ELR (cell line): ENCODE data around the gene GATA3.

Experiments
- DNase-seq: peaks from one replicate; pipeline ENCODE4 v3.0.0-alpha.2; 2015; ENCODE audit warnings: low read depth

GATA3 gene

GRCh38 chr10:8037941-8038894 is 16.3 kb upstream of the GATA3 start:
- no peak for DNase-seq

DNA sequence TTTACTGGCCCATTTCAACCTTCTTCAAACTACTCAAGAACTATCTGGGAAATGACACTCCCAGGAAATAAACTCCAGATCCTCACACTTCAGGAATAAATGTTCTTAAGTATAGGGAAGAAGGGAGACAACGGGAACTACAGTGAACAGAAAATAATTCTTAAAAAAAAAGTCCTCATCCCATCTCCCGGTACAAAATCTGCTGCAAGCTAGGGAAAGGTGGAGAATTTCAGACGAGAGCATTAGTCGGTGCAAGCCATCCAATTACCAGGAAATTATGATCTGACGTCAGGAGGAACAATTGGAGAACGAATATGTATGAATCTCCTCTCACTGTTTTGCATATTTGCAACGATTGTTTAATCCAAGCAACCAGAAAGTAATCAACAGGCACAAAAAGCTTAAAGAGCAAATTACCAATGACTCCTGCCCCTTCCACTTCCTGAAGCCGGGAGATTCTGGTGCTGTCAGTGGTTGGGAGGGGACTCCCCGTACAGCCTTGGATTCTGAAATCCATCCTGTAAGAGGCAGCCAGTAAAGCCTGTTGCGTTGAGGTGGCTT is 15.1 kb upstream of the GATA3 start:
- DNase-seq, result no peak

DNA sequence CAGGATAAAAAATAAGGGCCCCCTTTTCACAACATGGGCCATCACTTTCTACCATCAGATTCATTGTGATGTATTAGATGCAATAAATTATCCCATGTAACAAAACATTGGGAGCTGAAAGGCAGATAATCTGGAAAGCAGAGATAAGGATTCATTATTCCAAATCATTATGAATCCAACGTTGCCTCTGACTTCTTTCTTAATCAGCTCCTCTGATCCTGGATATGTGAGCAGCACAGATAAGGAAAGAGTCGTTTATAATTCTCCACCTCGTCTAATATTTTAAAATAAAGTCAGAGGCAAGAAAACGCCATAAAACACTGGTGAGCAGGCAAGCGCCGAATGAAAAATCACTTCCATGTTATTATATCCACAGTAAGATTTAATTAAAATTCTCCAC is 13.8 kb upstream of the GATA3 start:
- no peak for DNase-seq

DNA sequence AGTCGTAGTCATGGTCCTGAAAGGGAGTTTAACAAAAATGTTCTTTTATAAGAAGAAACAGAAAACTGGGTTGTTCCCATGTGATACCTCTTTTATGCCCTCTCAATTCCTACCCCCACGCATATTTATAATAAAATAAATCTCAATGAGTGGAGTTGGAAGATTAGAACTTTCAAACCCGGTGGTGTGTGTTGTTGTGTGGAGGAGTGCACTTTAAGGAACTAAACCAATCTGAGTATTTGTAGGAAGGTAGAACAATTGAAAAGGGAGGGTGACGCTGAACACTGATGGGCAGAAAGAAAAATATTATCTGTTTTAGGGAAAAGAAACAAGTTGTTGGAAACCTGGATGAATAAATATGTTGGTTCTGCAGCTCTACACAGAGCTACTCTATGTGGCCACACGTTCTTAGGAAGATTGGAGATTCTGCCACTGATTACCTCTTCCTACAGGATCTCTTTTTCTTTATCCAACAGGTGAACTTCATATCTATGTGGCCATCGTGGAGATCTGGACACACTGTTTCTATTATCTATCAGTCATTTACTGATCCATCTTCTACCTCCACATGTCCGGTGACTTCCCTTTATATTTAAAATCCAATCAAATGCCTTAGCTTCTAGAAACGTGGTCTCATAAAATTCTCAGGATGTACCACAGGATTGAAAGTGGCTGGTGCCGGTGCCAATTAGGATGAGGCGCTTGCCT is 13.1 kb upstream of the GATA3 start:
- DNase-seq, result no peak

GRCh38 chr10:8041992-8042720 is 12.3 kb upstream of the GATA3 start:
- DNase-seq, result no peak

- DNase-seq, result no peak
Measured at GRCh38 chr10:8042721-8043568, 11.5 kb upstream of the GATA3 start.

- no peak for DNase-seq
Measured at GRCh38 chr10:8043569-8044306, 10.8 kb upstream of the GATA3 start.

GRCh38 chr10:8044331-8044907 is 10.1 kb upstream of the GATA3 start:
- no peak for DNase-seq

GRCh38 chr10:8044908-8045725 is 9.4 kb upstream of the GATA3 start:
- DNase-seq, result no peak

DNA sequence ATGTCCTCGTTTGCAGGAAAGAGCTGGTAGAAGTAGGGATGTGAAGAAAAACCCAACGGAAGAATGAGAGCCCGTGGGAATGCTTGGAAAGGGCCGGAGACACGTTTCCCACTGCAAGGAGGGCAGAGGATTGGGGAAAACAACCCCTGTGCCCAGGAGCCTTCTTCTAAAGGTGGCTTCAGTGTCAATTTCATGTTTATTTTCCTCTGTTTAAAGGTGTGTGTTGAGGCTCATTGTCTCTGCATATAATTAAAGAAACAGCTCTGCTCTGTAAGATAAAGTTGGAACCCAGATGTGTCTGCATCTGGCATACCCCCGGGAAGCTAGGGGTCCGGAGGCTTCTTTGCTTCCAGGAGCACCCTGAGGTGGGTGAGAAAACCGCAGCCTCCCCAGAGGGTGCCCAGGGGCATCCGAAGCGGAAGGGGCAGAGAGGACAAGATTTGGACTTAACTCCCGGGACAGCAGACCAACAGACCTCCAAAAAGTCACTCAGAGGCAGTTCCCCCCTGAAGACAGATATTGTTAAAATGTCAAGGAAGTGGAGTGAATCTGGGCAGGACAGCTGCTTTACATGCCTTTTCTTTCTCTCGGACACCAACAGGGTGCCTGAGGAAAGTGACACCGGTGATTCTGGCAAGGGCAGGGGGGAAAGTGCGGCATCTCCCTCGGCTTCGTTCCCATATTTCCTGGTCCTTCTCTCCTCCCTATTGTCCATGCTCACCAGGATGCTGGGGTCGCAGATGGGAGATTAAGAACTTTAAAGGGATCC is 8.6 kb upstream of the GATA3 start:
- no peak for DNase-seq

DNA sequence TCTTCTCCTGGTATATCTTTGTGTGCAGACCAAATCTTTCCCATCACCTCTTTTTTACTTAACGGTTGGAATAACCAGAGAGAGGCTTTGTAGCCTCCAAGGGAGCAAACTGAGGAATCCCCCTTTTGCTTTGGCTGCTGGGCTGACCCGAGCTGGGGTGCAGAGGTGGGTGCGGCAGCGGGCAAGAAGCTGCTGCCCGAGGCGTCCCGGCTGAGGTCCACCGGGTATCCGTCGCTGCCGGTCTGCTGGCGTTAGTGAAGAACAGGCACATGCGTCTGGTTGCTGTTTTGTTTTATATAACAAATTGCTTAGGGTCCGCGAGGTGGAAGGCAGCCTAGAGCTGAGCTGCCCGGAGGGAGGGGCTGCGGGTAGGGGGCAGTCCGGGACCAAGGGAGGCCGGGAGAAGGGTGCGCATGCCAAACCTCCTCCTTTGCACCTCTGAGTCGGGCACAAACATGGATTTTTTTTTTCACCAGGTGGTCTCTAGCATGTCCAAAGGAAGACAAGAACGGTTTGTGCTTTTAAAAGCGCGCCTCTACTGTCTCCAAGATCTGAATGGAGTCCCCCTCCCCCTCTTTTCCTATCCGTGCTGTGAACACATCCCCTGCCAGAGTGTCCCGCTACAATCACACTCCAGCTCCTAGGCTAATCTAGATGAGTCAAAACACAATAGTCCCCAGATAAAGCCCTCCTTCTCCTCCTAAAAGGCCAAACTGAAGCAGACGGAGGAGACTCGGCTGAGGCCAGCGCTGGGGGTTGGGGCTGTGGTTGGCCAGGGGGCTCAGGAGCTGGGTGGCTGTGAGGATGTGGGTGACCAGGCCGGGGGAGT is 6.8 kb upstream of the GATA3 start:
- no peak for DNase-seq

DNA sequence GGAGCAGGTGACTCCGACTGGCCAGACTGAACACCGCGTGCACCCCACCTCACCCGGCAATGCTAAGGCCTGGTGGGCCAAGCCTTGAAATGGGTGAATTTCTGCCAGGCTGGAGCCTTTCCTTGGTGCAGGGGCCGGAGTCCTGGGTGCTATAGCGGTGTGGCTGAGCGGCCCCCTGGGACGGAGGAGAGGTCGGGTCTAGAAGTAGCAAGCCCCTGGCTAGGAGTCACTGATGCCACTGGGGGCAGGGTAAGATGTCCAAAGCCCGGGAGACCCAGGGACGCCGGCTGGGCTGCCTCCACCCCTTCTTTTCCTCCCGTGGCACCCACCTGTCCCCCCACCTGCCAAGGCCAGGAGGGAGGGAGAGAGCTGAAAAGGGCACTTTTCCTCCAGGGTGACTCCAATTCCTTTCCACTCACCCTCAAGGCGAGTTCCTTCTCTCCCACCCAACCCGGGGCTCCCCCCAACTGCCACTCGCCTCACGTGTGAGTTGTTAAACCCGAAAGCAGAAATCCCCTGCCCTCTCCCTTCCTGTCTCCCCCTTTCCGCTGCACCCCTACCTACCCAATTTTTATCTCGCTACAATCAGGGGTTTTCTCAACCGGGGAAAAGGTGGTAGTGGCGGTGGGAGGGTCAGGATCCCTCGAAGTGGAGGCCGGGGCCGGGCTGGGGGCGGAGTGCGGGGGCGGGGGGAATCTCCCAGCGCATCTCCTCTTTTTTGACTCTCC is 6.0 kb upstream of the GATA3 start:
- DNase-seq, result no peak

GRCh38 chr10:8049045-8049864 is 5.2 kb upstream of the GATA3 start:
- no peak for DNase-seq

DNA sequence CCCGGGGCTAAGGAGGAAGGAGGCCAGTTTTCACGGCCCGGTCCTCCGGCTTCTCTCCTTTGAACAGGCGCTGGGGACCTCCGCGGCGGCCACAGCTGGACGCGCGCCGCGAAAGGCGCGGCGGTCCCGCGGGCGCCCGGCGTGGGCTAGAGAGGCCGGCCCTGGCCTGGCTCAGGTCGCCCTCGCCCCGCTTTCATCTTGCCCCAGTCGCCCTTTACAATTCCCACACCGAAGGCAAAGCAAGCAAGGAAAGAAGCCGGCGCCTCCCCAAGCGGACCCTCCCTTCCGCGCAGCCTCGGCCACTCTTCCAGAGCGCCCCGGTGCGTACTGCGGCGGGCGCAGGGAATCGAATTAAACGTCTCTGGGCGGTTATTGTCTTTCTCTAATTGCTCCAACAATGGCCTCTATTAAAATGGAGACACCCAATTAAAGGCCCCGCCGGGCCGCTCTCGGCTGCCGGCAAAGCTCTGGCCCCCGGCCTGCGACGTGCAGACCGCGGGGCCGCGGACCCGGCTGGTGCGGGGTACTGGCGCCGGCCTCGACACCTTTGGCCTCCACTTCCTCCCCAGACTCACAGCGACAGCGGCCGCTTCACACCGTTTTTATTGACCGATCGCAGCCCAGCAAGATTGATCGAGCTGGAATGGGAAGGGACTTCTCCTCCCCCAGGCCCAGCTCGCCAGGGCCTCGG is 4.5 kb upstream of the GATA3 start:
- no peak for DNase-seq

- DNase-seq, result peak; percentile 34
Measured at GRCh38 chr10:8050556-8051108, 3.9 kb upstream of the GATA3 start.
